GM21786 (cell line): ENCODE data around the gene UBB.
A peak's percentile ranks its signal among the peaks of the same experiment; 100 is the strongest.

Experiments
- ATAC-seq: cut with Tn5 transposase; IDR thresholded peaks from one replicate; pipeline ENCODE4 v1.9.1; 2021; ENCODE audit not compliant: unreplicated experiment

The UBB gene

GRCh38 chr17:16417399-16417798 lies 36.5 kb downstream of the UBB start:
- no peak for ATAC-seq

- ATAC-seq, result no peak
These were observed 37.2 kb downstream of the UBB start for GRCh38 chr17:16417896-16418684.

GRCh38 chr17:16418685-16419068 lies 37.8 kb downstream of the UBB start:
- no peak for ATAC-seq

- peak; percentile 45 for ATAC-seq
These were observed 38.4 kb downstream of the UBB start for GRCh38 chr17:16419074-16419928.

GRCh38 chr17:16419929-16420271 lies 39.0 kb downstream of the UBB start:
- peak; percentile 1 for ATAC-seq

- no peak for ATAC-seq
These were observed 41.5 kb downstream of the UBB start for GRCh38 chr17:16422416-16422815.

GRCh38 chr17:16423226-16423872 lies 42.5 kb downstream of the UBB start:
- ATAC-seq, result no peak

- ATAC-seq, result no peak
These were observed 44.3 kb downstream of the UBB start for GRCh38 chr17:16425202-16425601.

GRCh38 chr17:16425698-16426659 lies 45.1 kb downstream of the UBB start:
- ATAC-seq, result no peak

- ATAC-seq, result no peak
These were observed 46.1 kb downstream of the UBB start for GRCh38 chr17:16427020-16427419.

GRCh38 chr17:16428098-16428882 lies 47.4 kb downstream of the UBB start:
- ATAC-seq, result no peak

- no peak for ATAC-seq
These were observed 48.2 kb downstream of the UBB start for GRCh38 chr17:16429083-16429482.

- ATAC-seq, result no peak
These were observed 49.8 kb downstream of the UBB start for GRCh38 chr17:16430650-16431049.

GRCh38 chr17:16432017-16432416 lies 51.1 kb downstream of the UBB start:
- no peak for ATAC-seq
